Activated CD4-positive, CD25-positive, alpha-beta regulatory T cell treated with anti-CD3 and anti-CD28 coated beads, Interleukin-2, amount 50 U/mL, for 16 hours (primary cell): Measurements from ENCODE around the gene TMEM243.

Experiments used
- DNase-seq: peaks from one replicate; pipeline ENCODE4 v3.0.0-alpha.2; 2020; ENCODE audit warnings: low read depth, low spot score

The TMEM243 gene

GRCh38 chr7:87159538-87159937 is 60.0 kb downstream of the TMEM243 start:
- DNase-seq, result no peak

- no peak for DNase-seq
Observed at GRCh38 chr7:87156709-87157108, 62.8 kb downstream of the TMEM243 start.

- no peak for DNase-seq
Observed at GRCh38 chr7:87155788-87156187, 63.7 kb downstream of the TMEM243 start.

- no peak for DNase-seq
Observed at GRCh38 chr7:87154569-87154968, 65.0 kb downstream of the TMEM243 start.

- DNase-seq, result no peak
Observed at GRCh38 chr7:87154166-87154565, 65.4 kb downstream of the TMEM243 start.

GRCh38 chr7:87152897-87153641 is 66.5 kb downstream of the TMEM243 start:
- DNase-seq, result no peak

- peak; percentile 69 for DNase-seq
Observed at GRCh38 chr7:87152112-87152896, 67.2 kb downstream of the TMEM243 start, which contains the start of gene DMTF1. Gene DMTF1 (plus strand): TSS chr7:87152453. CDS start chr7:87164942, 12,489 bp downstream.

GRCh38 chr7:87151729-87152111 is 67.8 kb downstream of the TMEM243 start:
- DNase-seq, result no peak

GRCh38 chr7:87151002-87151728 is 68.4 kb downstream of the TMEM243 start:
- no peak for DNase-seq

- DNase-seq, result no peak
Observed at GRCh38 chr7:87148332-87148955, 71.1 kb downstream of the TMEM243 start.

- no peak for DNase-seq
Observed at GRCh38 chr7:87147500-87147899, 72.0 kb downstream of the TMEM243 start.

- no peak for DNase-seq
Observed at GRCh38 chr7:87146740-87147386, 72.7 kb downstream of the TMEM243 start.
